DMS79 (cell line): ENCODE results near the gene PSMC6.

Source experiments
- DNase-seq: peaks from one replicate; lab custom pipeline; 2025; lab: John Stamatoyannopoulos, UW

Gene PSMC6

GRCh38 chr14:52706724-52707706 is at the start of gene PSMC6:
Gene PSMC6 (plus strand): TSS chr14:52707200. CDS start chr14:52707220, 20 bp downstream.
- DNase-seq = peak; percentile 96

- no peak for DNase-seq
Measured at GRCh38 chr14:52660325-52660724, 46.7 kb upstream of the PSMC6 start.

- DNase-seq = no peak
Measured at GRCh38 chr14:52660832-52661231, 46.2 kb upstream of the PSMC6 start.

GRCh38 chr14:52661314-52661713 is 45.7 kb upstream of the PSMC6 start:
- DNase-seq = no peak

- DNase-seq = no peak
Measured at GRCh38 chr14:52663850-52664249, 43.1 kb upstream of the PSMC6 start.

- no peak for DNase-seq
Measured at GRCh38 chr14:52678591-52678990, 28.4 kb upstream of the PSMC6 start.

- DNase-seq = no peak
Measured at GRCh38 chr14:52683985-52684520, 22.9 kb upstream of the PSMC6 start.

- DNase-seq = no peak
Measured at GRCh38 chr14:52686176-52686575, 20.8 kb upstream of the PSMC6 start.

GRCh38 chr14:52690983-52691760 is 15.8 kb upstream of the PSMC6 start:
- no peak for DNase-seq

- DNase-seq = no peak
Measured at GRCh38 chr14:52692248-52692962, 14.6 kb upstream of the PSMC6 start.

GRCh38 chr14:52693036-52693435 is 14.0 kb upstream of the PSMC6 start:
- DNase-seq = no peak

GRCh38 chr14:52693532-52693931 is 13.5 kb upstream of the PSMC6 start:
- no peak for DNase-seq

- DNase-seq = peak; percentile 61
Measured at GRCh38 chr14:52694761-52695480, 12.1 kb upstream of the PSMC6 start.

GRCh38 chr14:52695481-52696091 is 11.4 kb upstream of the PSMC6 start, which contains the start of gene ERO1A:
Gene ERO1A (minus strand): TSS chr14:52695558. CDS start chr14:52695481, 77 bp downstream.
- DNase-seq = peak; percentile 77

GRCh38 chr14:52700701-52701172 is 6.3 kb upstream of the PSMC6 start:
- no peak for DNase-seq

- no peak for DNase-seq
Measured at GRCh38 chr14:52701223-52701622, 5.8 kb upstream of the PSMC6 start.

- DNase-seq = no peak
Measured at GRCh38 chr14:52703225-52703624, 3.8 kb upstream of the PSMC6 start.

GRCh38 chr14:52703664-52704063 is 3.3 kb upstream of the PSMC6 start:
- DNase-seq = no peak

- DNase-seq = peak; percentile 58
Measured at GRCh38 chr14:52706286-52706685, 714 bp upstream of the PSMC6 start.

GRCh38 chr14:52711666-52712065 is 4.7 kb downstream of the PSMC6 start:
- DNase-seq = no peak

GRCh38 chr14:52716155-52716554 is 9.2 kb downstream of the PSMC6 start:
- no peak for DNase-seq
